ENCODE results near the gene GDF15.

GDF15 gene

DNA sequence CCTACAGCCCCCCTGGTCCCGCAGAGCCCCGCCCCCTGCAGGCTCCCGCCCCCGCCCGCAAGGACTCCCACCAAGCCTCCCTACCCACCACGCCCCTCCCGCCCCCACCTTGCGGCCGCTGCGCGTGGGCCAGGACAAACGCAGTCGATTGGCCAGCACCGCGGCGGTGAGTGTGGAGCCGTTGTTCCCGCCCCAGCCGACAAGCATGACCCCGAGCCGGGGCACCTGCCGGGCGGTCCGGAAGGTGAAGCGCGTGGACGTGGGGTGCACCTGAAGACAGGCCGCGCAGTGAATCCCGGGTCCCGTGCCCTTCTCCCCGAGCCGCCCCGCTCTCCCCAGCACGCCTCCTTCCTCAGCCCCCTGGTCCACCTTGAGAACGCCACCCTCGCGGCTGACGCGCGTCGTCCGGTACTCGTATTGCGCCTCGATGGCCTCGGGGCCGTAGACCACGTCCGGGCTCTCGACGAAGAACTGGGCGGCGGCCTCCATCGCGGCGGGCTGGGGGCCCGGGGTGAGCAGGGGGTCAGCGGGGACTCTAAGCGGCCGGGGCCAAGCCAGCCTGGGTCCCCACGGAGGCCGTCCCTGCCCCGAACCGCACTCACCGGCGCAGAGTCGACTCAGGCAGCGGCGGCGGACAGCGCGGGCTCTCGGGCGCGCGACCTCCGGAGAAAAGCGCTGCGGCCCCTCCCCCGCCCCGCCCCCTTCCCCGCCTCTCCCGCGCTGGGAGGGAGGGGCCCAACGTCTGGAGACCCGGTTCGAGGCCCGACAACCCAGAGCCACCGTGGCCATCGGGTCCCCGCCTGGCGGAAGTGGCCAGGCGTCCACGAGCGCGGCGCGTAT, 51.8 kb downstream of the GDF15 start, which contains the start of gene ISYNA1:
ISYNA1 (minus strand) TSS at position 643 of the 840 bp plus-strand sequence; CDS start at position 489, 154 bp downstream.
- H3K9me3 ChIP-seq (ENCODE audit: insufficient read depth, low read length): no peaks in the 10 kb centered on the region
- H3K79me2 ChIP-seq (ENCODE audit: insufficient read depth, low read length): no peaks in the 10 kb centered on the region
- H4K20me1 ChIP-seq (ENCODE audit: low read depth, low read length): no peaks in the 10 kb centered on the region
- no peaks in the 10 kb centered on the region for H3K9me2 ChIP-seq (replicated peaks; ENCODE audit: insufficient read depth, low read length)
- H3F3A ChIP-seq (ENCODE audit: insufficient read depth): peaks cover 21% of the 10 kb centered on the region
- TF ChIP-seq CTCF (IDR thresholded peaks at IDR 0.05; ENCODE audit: insufficient read depth, low read length, poor library complexity, severe bottlenecking) (no peak), EZH2phosphoT487 (conservative IDR thresholded peaks at IDR 0.05; ENCODE audit: low read length) (no peak)
- H3K36me3 ChIP-seq (ENCODE audit: low read length): no peaks in the 10 kb centered on the region
- peak within 1 kb of the TSS; percentile 39 for H3K4me2 ChIP-seq (ENCODE audit: low read depth, low read length, poor library complexity, severe bottlenecking)
- H2AFZ ChIP-seq (ENCODE audit: low read depth, low read length, severe bottlenecking): no peak within 1 kb of the TSS
- H3K27ac ChIP-seq (ENCODE audit: low read depth, low read length): no peak within 1 kb of the TSS
- H3K27me3 ChIP-seq (ENCODE audit: low read length): no peaks in the 10 kb centered on the region
- H3K4me3 ChIP-seq (ENCODE audit: insufficient read depth, low read length, poor library complexity, severe bottlenecking): no peak within 1 kb of the TSS
- H3K9ac ChIP-seq (ENCODE audit: low read length): no peak within 1 kb of the TSS

DNA sequence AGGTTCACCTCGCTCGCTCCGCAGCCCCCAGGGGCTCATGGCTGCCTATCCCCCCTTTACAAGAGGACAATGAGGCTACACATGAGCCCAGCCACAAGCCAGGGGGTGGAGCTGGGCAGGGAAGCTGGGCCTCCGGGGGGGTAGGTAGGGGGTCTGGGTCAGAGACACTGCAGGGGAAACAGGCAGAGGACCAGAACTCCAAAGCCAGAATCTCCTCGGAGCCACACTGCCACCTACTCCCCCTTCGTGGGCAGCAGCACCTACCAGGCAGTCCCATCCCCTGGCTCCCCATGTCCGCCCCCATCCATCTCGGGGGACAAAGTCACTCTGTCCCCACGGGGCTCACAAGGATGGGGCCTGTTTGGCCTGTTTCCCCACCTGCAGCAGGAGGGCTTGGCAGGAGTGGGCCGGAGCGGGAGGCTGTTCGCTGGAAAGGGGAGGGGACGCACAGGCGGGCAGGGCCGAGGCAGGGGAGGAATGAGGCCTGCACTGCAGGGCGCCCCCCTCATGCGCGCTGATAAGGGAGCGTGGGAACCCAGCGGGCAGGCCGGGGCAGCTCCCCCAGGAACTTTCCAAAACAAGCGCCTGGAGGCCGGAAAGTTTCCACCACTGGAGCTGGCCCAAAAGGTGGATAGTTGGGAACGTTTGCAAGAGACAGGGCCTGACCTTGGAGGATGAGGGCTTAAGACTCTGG, 52.5 kb downstream of the GDF15 start:
- no peaks in the 10 kb centered on the region for H3K9me3 ChIP-seq (ENCODE audit: insufficient read depth, low read length)
- no peak overlapping the region for H3K4me3 ChIP-seq (ENCODE audit: insufficient read depth, low read length, poor library complexity, severe bottlenecking)
- H3K27ac ChIP-seq (ENCODE audit: low read depth, low read length): no peak overlapping the region
- H3K27me3 ChIP-seq (ENCODE audit: low read length): no peaks in the 10 kb centered on the region
- H2AFZ ChIP-seq (ENCODE audit: low read depth, low read length, severe bottlenecking): no peak overlapping the region
- H3K9me2 ChIP-seq (replicated peaks; ENCODE audit: insufficient read depth, low read length): no peaks in the 10 kb centered on the region
- H3K9ac ChIP-seq (ENCODE audit: low read length): no peak overlapping the region
- H3K36me3 ChIP-seq (ENCODE audit: low read length): no peaks in the 10 kb centered on the region
- no peaks in the 10 kb centered on the region for H3K79me2 ChIP-seq (ENCODE audit: insufficient read depth, low read length)
- TF ChIP-seq EZH2phosphoT487 (conservative IDR thresholded peaks at IDR 0.05; ENCODE audit: low read length) (no peak), CTCF (IDR thresholded peaks at IDR 0.05; ENCODE audit: insufficient read depth, low read length, poor library complexity, severe bottlenecking) (no peak)
- peaks cover 21% of the 10 kb centered on the region for H3F3A ChIP-seq (ENCODE audit: insufficient read depth)
- no peak overlapping the region for H3K4me2 ChIP-seq (ENCODE audit: low read depth, low read length, poor library complexity, severe bottlenecking)
- H4K20me1 ChIP-seq (ENCODE audit: low read depth, low read length): no peaks in the 10 kb centered on the region
